ENCODE data around the gene REX1BD. TPM values are rescaled to one million over a fixed set of nuclear protein-coding genes. Genes with fewer than 3 reads are reported as not detected.
A peak's percentile ranks its signal among the peaks of the same experiment; 100 is the strongest.

The REX1BD gene
- total and polyA plus RNA-seq, 8 donors: 20.4 to 52.1 (median 34.1) TPM

- intact Hi-C loops (cut with DNase I): no loop called here
- no peaks in the 10 kb centered on the region for H3K27me3 ChIP-seq
- no peak for ATAC-seq
- TF ChIP-seq CTCF (IDR thresholded peaks at IDR 0.05): no peak
- H3K36me3 ChIP-seq: peaks cover 0 to 55% of the 10 kb centered on the region in 2 donors
- no peak overlapping the region for H3K4me3 ChIP-seq
- H3K9me3 ChIP-seq: no peaks in the 10 kb centered on the region
- DNase-seq: peak in 1 of 4 donors; percentile 23
- peaks cover 15 to 16% of the 10 kb centered on the region in 2 donors for H3K4me1 ChIP-seq
- no peak overlapping the region for H3K27ac ChIP-seq
Observed at GRCh38 chr19:18576383-18576782, 12.2 kb upstream of the REX1BD start.

DNA sequence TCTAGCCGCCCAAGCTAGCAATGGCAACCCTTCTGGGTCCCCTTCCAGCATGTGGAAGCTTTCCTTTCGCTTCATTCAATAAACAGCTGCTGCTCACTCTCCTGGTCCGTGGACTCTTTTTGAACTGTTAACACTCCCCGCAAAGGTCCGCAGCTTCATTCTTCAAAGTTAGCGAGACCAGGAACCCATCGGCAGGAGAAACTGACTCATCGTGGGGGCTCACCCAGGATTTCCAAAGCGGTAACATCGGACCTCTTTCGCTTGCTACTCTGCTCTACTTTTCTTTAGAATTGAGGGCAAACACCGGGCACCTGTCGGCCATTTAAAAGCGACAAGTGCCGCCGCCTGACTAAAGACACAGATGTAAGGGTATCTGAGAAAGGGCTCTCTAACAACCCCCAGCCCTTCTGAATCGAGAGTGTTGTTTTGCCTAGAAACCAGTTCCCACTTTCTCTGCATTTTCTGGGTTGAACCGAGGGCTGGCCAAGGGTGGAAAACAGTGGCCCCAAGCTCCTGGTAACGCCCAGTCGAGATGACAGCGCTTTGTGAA lies 11.2 kb upstream of the REX1BD start:
- H3K36me3 ChIP-seq: peaks cover 0 to 55% of the 10 kb centered on the region in 2 donors
- no peak overlapping the region for H3K4me3 ChIP-seq
- no peaks in the 10 kb centered on the region for H3K9me3 ChIP-seq
- no peak overlapping the region for H3K27ac ChIP-seq
- H3K4me1 ChIP-seq: peaks cover 11 to 13% of the 10 kb centered on the region in 2 donors
- ATAC-seq (no peak), DNase-seq (peak in 1 of 4 donors; percentile 17)
- no peak for TF ChIP-seq CTCF (IDR thresholded peaks at IDR 0.05)
- no peaks in the 10 kb centered on the region for H3K27me3 ChIP-seq
- intact Hi-C loops (cut with DNase I): no loop called here

- Histone ChIP-seq H3K36me3 (peaks cover 0 to 33% of the 10 kb centered on the region in 2 donors), H3K9me3 (no peaks in the 10 kb centered on the region), H3K27ac (no peak overlapping the region), H3K4me1 (no peaks in the 10 kb centered on the region), H3K4me3 (no peak overlapping the region), H3K27me3 (no peaks in the 10 kb centered on the region)
- intact Hi-C loops (cut with DNase I): no loop called here
- ATAC-seq (no peak), DNase-seq (peak in 1 of 4 donors; percentile 16)
- TF ChIP-seq CTCF (IDR thresholded peaks at IDR 0.05): no peak
Observed at GRCh38 chr19:18580311-18580710, 8.3 kb upstream of the REX1BD start.

DNA sequence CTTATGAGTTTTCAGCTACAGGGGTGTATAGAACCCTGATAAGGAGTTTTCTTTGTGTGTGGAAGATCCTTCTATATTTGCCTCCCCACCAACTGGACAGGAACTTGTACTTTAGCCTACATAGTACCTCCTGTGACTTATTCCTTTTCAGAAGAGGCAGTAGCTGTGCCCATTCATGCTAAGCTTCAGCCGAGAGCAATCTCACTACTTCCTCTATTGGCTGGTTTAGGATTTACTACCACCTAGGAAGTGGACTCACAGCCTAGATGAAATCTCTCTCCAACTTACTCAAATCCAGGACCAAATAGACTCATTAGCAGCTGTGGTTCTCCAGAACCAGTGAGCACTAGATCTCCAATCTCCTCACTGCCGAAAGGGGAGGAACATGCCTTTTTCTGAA lies 2.3 kb upstream of the REX1BD start:
- no peak overlapping the region for H3K4me3 ChIP-seq
- ATAC-seq (no peak), DNase-seq (no peak)
- no peak overlapping the region for H3K27ac ChIP-seq
- intact Hi-C loops (cut with DNase I): no loop called here
- no peak for TF ChIP-seq CTCF (IDR thresholded peaks at IDR 0.05)
- no peaks in the 10 kb centered on the region for H3K27me3 ChIP-seq
- no peaks in the 10 kb centered on the region for H3K9me3 ChIP-seq
- H3K36me3 ChIP-seq: peaks cover 0 to 8% of the 10 kb centered on the region in 2 donors
- peaks cover 9 to 27% of the 10 kb centered on the region in 2 donors for H3K4me1 ChIP-seq

DNA sequence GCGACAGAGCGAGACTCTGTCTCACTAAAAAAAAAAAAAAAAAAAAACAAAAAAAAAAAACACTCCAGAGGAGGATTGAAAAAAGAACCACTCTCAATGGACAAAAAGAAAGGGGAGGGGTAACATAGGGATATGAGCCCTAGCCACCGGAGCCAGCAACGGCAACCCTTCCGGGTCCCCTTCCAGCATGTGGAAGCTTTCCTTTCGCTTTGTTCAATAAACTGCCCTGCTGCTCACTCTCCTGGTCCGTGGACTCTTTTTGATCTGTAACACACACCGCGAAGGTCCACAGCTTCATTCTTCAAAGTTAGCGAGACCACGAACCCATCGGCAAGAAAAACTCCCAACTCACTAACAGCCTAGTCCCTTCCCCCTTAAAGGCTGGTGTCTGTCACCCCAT lies 1.0 kb upstream of the REX1BD start:
- H3K4me1 ChIP-seq: peaks cover 9 to 27% of the 10 kb centered on the region in 2 donors
- TF ChIP-seq CTCF (IDR thresholded peaks at IDR 0.05): no peak
- H3K27ac ChIP-seq: peak overlapping the region in 1 of 2 donors; percentile 97
- H3K27me3 ChIP-seq: no peaks in the 10 kb centered on the region
- DNase-seq (no peak), ATAC-seq (no peak)
- no peak overlapping the region for H3K4me3 ChIP-seq
- intact Hi-C loops (cut with DNase I): no loop called here
- no peaks in the 10 kb centered on the region for H3K9me3 ChIP-seq
- peaks cover 0 to 10% of the 10 kb centered on the region in 2 donors for H3K36me3 ChIP-seq
